NCI-H1417 (cell line): Measurements from ENCODE around the gene MEP1A.

Source experiments
- DNase-seq, 3 experiments: peaks; one replicate each; lab custom pipeline; 2025; lab: John Stamatoyannopoulos, UW

The MEP1A gene

GRCh38 chr6:46776070-46776712 lies 17.0 kb upstream of the MEP1A start:
- DNase-seq = peak in 2 of 3 experiments; percentile 13 to 84

- DNase-seq = no peak
Observed at GRCh38 chr6:46777476-46778346, 15.5 kb upstream of the MEP1A start.

GRCh38 chr6:46781478-46782378 lies 11.5 kb upstream of the MEP1A start:
- DNase-seq = peak; percentile 48 to 83 (median 73)

- no peak for DNase-seq
Observed at GRCh38 chr6:46784535-46784934, 8.7 kb upstream of the MEP1A start.

- DNase-seq = no peak
Observed at GRCh38 chr6:46787871-46788540, 5.2 kb upstream of the MEP1A start.

- no peak for DNase-seq
Observed at GRCh38 chr6:46788791-46789190, 4.4 kb upstream of the MEP1A start.

GRCh38 chr6:46789434-46790354 lies 3.5 kb upstream of the MEP1A start:
- DNase-seq = no peak

- no peak for DNase-seq
Observed at GRCh38 chr6:46790355-46790874, 2.8 kb upstream of the MEP1A start.

GRCh38 chr6:46792635-46793034 lies 554 bp upstream of the MEP1A start:
- DNase-seq = no peak

GRCh38 chr6:46794068-46794467 lies 879 bp downstream of the MEP1A start:
- DNase-seq = no peak

GRCh38 chr6:46795816-46796215 lies 2.6 kb downstream of the MEP1A start:
- DNase-seq = no peak

- DNase-seq = no peak
Observed at GRCh38 chr6:46796848-46797580, 3.8 kb downstream of the MEP1A start.

GRCh38 chr6:46799657-46800056 lies 6.5 kb downstream of the MEP1A start:
- DNase-seq = no peak

GRCh38 chr6:46808806-46809205 lies 15.6 kb downstream of the MEP1A start:
- DNase-seq = no peak

GRCh38 chr6:46815130-46815529 lies 21.9 kb downstream of the MEP1A start:
- DNase-seq = no peak

GRCh38 chr6:46816626-46817025 lies 23.4 kb downstream of the MEP1A start:
- peak in 1 of 3 experiments; percentile 12 for DNase-seq

- DNase-seq = no peak
Observed at GRCh38 chr6:46819561-46819960, 26.4 kb downstream of the MEP1A start.

- DNase-seq = no peak
Observed at GRCh38 chr6:46821458-46821881, 28.3 kb downstream of the MEP1A start.

- DNase-seq = no peak
Observed at GRCh38 chr6:46828939-46829338, 35.8 kb downstream of the MEP1A start.

GRCh38 chr6:46832816-46833215 lies 39.6 kb downstream of the MEP1A start:
- peak in 1 of 3 experiments; percentile 26 for DNase-seq
